SK-N-SH (cell line): ENCODE data around the gene ZNF837.

ENCODE experiments used
- CTCF ChIP-seq: fragments of 200-600 bp; sonication (generic); IDR thresholded peaks from 2 replicates; pipeline ENCODE4 v1.6.1; 2017; ENCODE audit warnings: antibody characterized with exemption, mild to moderate bottlenecking, moderate library complexity
- EZH2phosphoT487 ChIP-seq: fragments of 200-600 bp; sonication (generic); IDR thresholded peaks from 2 replicates; pipeline ENCODE4 v1.6.1; 2017; ENCODE audit warnings: low read depth, mixed run types, mild to moderate bottlenecking, antibody characterized with exemption, moderate library complexity, borderline replicate concordance
- FOSL2 ChIP-seq: IDR thresholded peaks from 2 replicates; pipeline ENCODE4 v1.4.0; 2012; ENCODE audit warnings: low read depth, mild to moderate bottlenecking, moderate library complexity, borderline replicate concordance
- JUND ChIP-seq: IDR thresholded peaks from 2 replicates; pipeline ENCODE4 v1.4.0; 2012
- REST ChIP-seq: IDR thresholded peaks from 2 replicates; pipeline ENCODE4 v1.6.1; 2012; ENCODE audit warnings: mild to moderate bottlenecking, low read depth, low read length, moderate library complexity
- USF2 ChIP-seq: fragments of 150-350 bp; IDR thresholded peaks from 2 replicates; pipeline ENCODE4 v1.6.1; 2017; ENCODE audit warnings: antibody characterized with exemption, low read length, low read depth, borderline replicate concordance

- TF ChIP-seq USF2 = no peak
- no peak for TF ChIP-seq CTCF
- no peak for TF ChIP-seq JUND
- TF ChIP-seq EZH2phosphoT487 = no peak
- TF ChIP-seq REST = no peak
- TF ChIP-seq FOSL2 = no peak
Observed at GRCh38 chr19:58396691-58397532, 16.1 kb upstream of the ZNF837 start.
